ENCODE results near the gene NMUR1.
"Not testable (repeated sequence)": the region's sequence is repeated elsewhere in the genome, so short reads cannot be mapped to it uniquely, and the experiment has no call there.

NMUR1 gene

GRCh38 chr2:231563378-231563961 lies 33.2 kb upstream of the NMUR1 start:
- Histone ChIP-seq H4K20me1 (ENCODE audit: insufficient read depth, low read length) (no peaks in the 10 kb centered on the region), H3K27ac (ENCODE audit: low read length) (no peak overlapping the region), H3K79me2 (ENCODE audit: low read length) (no peaks in the 10 kb centered on the region), H3K4me2 (ENCODE audit: low read length) (peak overlapping the region; percentile 50; the same call in 1 of the 2 replicates), H3K27me3 (ENCODE audit: low read depth, low read length) (no peaks in the 10 kb centered on the region), H3K9me3 (ENCODE audit: insufficient read depth, low read length) (no peaks in the 10 kb centered on the region), H3K4me3 (ENCODE audit: low read length) (no peak overlapping the region), H3K9ac (ENCODE audit: low read length) (no peak overlapping the region), H3K4me1 (ENCODE audit: low read length) (peaks cover 25% of the 10 kb centered on the region), H3K36me3 (replicated peaks; ENCODE audit: low read depth, low read length) (no peaks in the 10 kb centered on the region), H2AFZ (ENCODE audit: low read depth, low read length) (no peak overlapping the region)
- no peak for TF ChIP-seq EZH2phosphoT487 (IDR thresholded peaks at IDR 0.05; ENCODE audit: low read depth)
- peak; percentile 61 for TF ChIP-seq CTCF (IDR thresholded peaks at IDR 0.05; ENCODE audit: low read depth, low read length)

GRCh38 chr2:231557571-231558217 lies 27.4 kb upstream of the NMUR1 start:
- H3K36me3 ChIP-seq (replicated peaks; ENCODE audit: low read depth, low read length) = no peaks in the 10 kb centered on the region
- TF ChIP-seq EZH2phosphoT487 (IDR thresholded peaks at IDR 0.05; ENCODE audit: low read depth) (no peak), CTCF (IDR thresholded peaks at IDR 0.05; ENCODE audit: low read depth, low read length) (peak; percentile 60)
- H4K20me1 ChIP-seq (ENCODE audit: insufficient read depth, low read length) = no peaks in the 10 kb centered on the region
- H3K4me3 ChIP-seq (ENCODE audit: low read length) = no peak overlapping the region
- H3K9me3 ChIP-seq (ENCODE audit: insufficient read depth, low read length) = peaks cover 4% of the 10 kb centered on the region; the same call in 1 of the 2 replicates
- no peaks in the 10 kb centered on the region for H3K27me3 ChIP-seq (ENCODE audit: low read depth, low read length)
- no peak overlapping the region for H3K9ac ChIP-seq (ENCODE audit: low read length)
- peak overlapping the region; percentile 3; the same call in 1 of the 2 replicates for H2AFZ ChIP-seq (ENCODE audit: low read depth, low read length)
- no peak overlapping the region for H3K27ac ChIP-seq (ENCODE audit: low read length)
- H3K4me1 ChIP-seq (ENCODE audit: low read length) = peaks cover 4% of the 10 kb centered on the region; the same call in 1 of the 2 replicates
- H3K4me2 ChIP-seq (ENCODE audit: low read length) = peak overlapping the region; percentile 34
- no peaks in the 10 kb centered on the region for H3K79me2 ChIP-seq (ENCODE audit: low read length)

GRCh38 chr2:231556981-231557380 lies 26.7 kb upstream of the NMUR1 start:
- no peak overlapping the region; the same call in 1 of the 2 replicates for H2AFZ ChIP-seq (ENCODE audit: low read depth, low read length)
- peaks cover 7% of the 10 kb centered on the region; the same call in 1 of the 2 replicates for H3K9me3 ChIP-seq (ENCODE audit: insufficient read depth, low read length)
- no peak overlapping the region for H3K4me2 ChIP-seq (ENCODE audit: low read length)
- H3K4me1 ChIP-seq (ENCODE audit: low read length) = peaks cover 4% of the 10 kb centered on the region; the same call in 1 of the 2 replicates
- H3K4me3 ChIP-seq (ENCODE audit: low read length) = no peak overlapping the region
- no peaks in the 10 kb centered on the region for H3K36me3 ChIP-seq (replicated peaks; ENCODE audit: low read depth, low read length)
- TF ChIP-seq EZH2phosphoT487 (IDR thresholded peaks at IDR 0.05; ENCODE audit: low read depth) (no peak), CTCF (IDR thresholded peaks at IDR 0.05; ENCODE audit: low read depth, low read length) (no peak)
- H3K79me2 ChIP-seq (ENCODE audit: low read length) = no peaks in the 10 kb centered on the region
- no peaks in the 10 kb centered on the region for H4K20me1 ChIP-seq (ENCODE audit: insufficient read depth, low read length)
- H3K27ac ChIP-seq (ENCODE audit: low read length) = no peak overlapping the region
- H3K9ac ChIP-seq (ENCODE audit: low read length) = no peak overlapping the region
- H3K27me3 ChIP-seq (ENCODE audit: low read depth, low read length) = no peaks in the 10 kb centered on the region

- not testable (repeated sequence) for H3K4me1 ChIP-seq (ENCODE audit: low read length); H3K36me3 ChIP-seq (replicated peaks; ENCODE audit: low read depth, low read length); H2AFZ ChIP-seq (ENCODE audit: low read depth, low read length); H3K9me3 ChIP-seq (ENCODE audit: insufficient read depth, low read length); H3K4me3 ChIP-seq (ENCODE audit: low read length); H3K79me2 ChIP-seq (ENCODE audit: low read length); H3K4me2 ChIP-seq (ENCODE audit: low read length); H3K27me3 ChIP-seq (ENCODE audit: low read depth, low read length); H3K27ac ChIP-seq (ENCODE audit: low read length); H3K9ac ChIP-seq (ENCODE audit: low read length); H4K20me1 ChIP-seq (ENCODE audit: insufficient read depth, low read length)
Observed at GRCh38 chr2:231556496-231556895, 26.3 kb upstream of the NMUR1 start.
